ENCODE measurements around the gene GPR137B. TPM values are rescaled to one million over a fixed set of nuclear protein-coding genes. Genes with fewer than 3 reads are reported as not detected.

Gene GPR137B
- polyA plus RNA-seq, 1 donor from 2014 or later, result 8.2 TPM

DNA sequence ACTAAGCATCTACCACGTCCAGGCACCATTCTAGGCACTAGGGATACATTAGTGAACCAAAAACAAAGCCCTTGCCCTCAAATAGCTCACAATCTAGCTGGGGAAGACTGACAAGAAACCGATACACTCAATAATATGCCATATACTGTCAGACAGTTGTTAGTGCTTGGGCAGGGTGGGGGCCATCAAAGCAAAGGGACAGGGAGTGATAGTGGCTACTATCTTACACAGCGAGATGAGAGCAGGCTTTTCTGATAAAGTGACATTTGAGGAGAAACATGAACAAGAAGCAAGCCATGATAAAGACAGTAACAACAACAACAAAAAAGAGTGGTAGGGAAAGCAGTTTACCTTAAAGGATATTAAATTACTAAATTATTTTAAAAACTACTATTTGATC is 98.3 kb downstream of the GPR137B start:
- no peak overlapping the region for H2AFZ ChIP-seq (ENCODE audit: low read depth, low read length)

DNA sequence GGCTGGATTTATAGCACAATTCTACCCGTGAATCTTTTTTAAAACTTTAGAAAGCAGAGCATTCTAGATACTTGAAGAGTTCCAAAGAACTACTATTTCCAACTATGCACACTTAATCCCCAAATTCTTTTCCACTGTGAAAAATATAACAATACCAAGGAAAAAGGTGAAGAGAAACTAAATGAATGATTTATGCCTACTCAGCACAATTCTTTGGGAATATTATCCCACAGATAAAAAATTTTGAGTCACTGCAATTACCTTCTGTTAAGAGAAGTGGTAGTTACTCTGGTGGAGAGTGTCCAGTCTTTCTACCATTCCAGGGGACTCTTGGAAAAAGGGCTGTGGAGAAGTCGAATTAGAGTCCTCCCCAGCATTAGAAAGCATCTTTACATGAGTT is 100.2 kb downstream of the GPR137B start:
- H4K20me1 ChIP-seq (ENCODE audit: insufficient read depth), result no peaks in the 10 kb centered on the region
- H2AFZ ChIP-seq (ENCODE audit: low read depth, low read length), result no peak overlapping the region
- H3K9ac ChIP-seq (ENCODE audit: low read length), result no peak overlapping the region
- H3K27ac ChIP-seq (ENCODE audit: low read length), result no peak overlapping the region
- no peaks in the 10 kb centered on the region for H3K9me2 ChIP-seq (ENCODE audit: insufficient read depth, low read length)
- H3K79me2 ChIP-seq (replicated peaks; ENCODE audit: insufficient read depth, low read length), result no peaks in the 10 kb centered on the region
- no peak overlapping the region for H3K4me2 ChIP-seq (ENCODE audit: low read length)
- H3K4me3 ChIP-seq (ENCODE audit: low read length), result no peak overlapping the region
- H3K36me3 ChIP-seq (ENCODE audit: insufficient read depth, low read length), result no peaks in the 10 kb centered on the region
- H3K27me3 ChIP-seq (ENCODE audit: insufficient read depth, low read depth, low read length), result no peaks in the 10 kb centered on the region
- H3F3A ChIP-seq (ENCODE audit: insufficient read depth, low read length, poor library complexity, severe bottlenecking), result no peaks in the 10 kb centered on the region
- no peaks in the 10 kb centered on the region for H3K9me3 ChIP-seq (ENCODE audit: low read length)
- TF ChIP-seq POLR2AphosphoS5 (IDR thresholded peaks at IDR 0.05), result no peak
- TF ChIP-seq, protein P1, sequence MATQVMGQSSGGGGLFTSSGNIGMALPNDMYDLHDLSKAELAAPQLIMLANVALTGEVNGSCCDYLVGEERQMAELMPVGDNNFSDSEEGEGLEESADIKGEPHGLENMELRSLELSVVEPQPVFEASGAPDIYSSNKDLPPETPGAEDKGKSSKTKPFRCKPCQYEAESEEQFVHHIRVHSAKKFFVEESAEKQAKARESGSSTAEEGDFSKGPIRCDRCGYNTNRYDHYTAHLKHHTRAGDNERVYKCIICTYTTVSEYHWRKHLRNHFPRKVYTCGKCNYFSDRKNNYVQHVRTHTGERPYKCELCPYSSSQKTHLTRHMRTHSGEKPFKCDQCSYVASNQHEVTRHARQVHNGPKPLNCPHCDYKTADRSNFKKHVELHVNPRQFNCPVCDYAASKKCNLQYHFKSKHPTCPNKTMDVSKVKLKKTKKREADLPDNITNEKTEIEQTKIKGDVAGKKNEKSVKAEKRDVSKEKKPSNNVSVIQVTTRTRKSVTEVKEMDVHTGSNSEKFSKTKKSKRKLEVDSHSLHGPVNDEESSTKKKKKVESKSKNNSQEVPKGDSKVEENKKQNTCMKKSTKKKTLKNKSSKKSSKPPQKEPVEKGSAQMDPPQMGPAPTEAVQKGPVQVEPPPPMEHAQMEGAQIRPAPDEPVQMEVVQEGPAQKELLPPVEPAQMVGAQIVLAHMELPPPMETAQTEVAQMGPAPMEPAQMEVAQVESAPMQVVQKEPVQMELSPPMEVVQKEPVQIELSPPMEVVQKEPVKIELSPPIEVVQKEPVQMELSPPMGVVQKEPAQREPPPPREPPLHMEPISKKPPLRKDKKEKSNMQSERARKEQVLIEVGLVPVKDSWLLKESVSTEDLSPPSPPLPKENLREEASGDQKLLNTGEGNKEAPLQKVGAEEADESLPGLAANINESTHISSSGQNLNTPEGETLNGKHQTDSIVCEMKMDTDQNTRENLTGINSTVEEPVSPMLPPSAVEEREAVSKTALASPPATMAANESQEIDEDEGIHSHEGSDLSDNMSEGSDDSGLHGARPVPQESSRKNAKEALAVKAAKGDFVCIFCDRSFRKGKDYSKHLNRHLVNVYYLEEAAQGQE (IDR thresholded peaks at IDR 0.05; ENCODE audit: borderline replicate concordance), result no peak

More for the DNA sequence above, 98.3 kb downstream of the GPR137B start:
- Histone ChIP-seq H3K27ac (ENCODE audit: low read length) (no peak overlapping the region), H3K9ac (ENCODE audit: low read length) (no peak overlapping the region), H4K20me1 (ENCODE audit: insufficient read depth) (no peaks in the 10 kb centered on the region), H3K79me2 (replicated peaks; ENCODE audit: insufficient read depth, low read length) (no peaks in the 10 kb centered on the region), H3K4me2 (ENCODE audit: low read length) (no peak overlapping the region), H3K36me3 (ENCODE audit: insufficient read depth, low read length) (no peaks in the 10 kb centered on the region), H3F3A (ENCODE audit: insufficient read depth, low read length, poor library complexity, severe bottlenecking) (no peaks in the 10 kb centered on the region), H3K27me3 (ENCODE audit: insufficient read depth, low read depth, low read length) (no peaks in the 10 kb centered on the region), H3K4me3 (ENCODE audit: low read length) (no peak overlapping the region), H3K9me2 (ENCODE audit: insufficient read depth, low read length) (no peaks in the 10 kb centered on the region), H3K9me3 (ENCODE audit: low read length) (no peaks in the 10 kb centered on the region)
- no peak for TF ChIP-seq RAD21 (conservative IDR thresholded peaks at IDR 0.05)
- no peak for TF ChIP-seq POLR2AphosphoS5 (IDR thresholded peaks at IDR 0.05)
- TF ChIP-seq, protein P1 (IDR thresholded peaks at IDR 0.05; ENCODE audit: borderline replicate concordance), result no peak
- TF ChIP-seq TAF1 (IDR thresholded peaks at IDR 0.05; ENCODE audit: low read depth), result no peak
- TF ChIP-seq MXI1 (conservative IDR thresholded peaks at IDR 0.05; ENCODE audit: poor library complexity, severe bottlenecking), result no peak
- TF ChIP-seq SMC3 (conservative IDR thresholded peaks at IDR 0.05; ENCODE audit: poor library complexity), result no peak
- no peak for TF ChIP-seq EP300 (conservative IDR thresholded peaks at IDR 0.05; ENCODE audit: poor library complexity, severe bottlenecking)
- TF ChIP-seq, protein P2, sequence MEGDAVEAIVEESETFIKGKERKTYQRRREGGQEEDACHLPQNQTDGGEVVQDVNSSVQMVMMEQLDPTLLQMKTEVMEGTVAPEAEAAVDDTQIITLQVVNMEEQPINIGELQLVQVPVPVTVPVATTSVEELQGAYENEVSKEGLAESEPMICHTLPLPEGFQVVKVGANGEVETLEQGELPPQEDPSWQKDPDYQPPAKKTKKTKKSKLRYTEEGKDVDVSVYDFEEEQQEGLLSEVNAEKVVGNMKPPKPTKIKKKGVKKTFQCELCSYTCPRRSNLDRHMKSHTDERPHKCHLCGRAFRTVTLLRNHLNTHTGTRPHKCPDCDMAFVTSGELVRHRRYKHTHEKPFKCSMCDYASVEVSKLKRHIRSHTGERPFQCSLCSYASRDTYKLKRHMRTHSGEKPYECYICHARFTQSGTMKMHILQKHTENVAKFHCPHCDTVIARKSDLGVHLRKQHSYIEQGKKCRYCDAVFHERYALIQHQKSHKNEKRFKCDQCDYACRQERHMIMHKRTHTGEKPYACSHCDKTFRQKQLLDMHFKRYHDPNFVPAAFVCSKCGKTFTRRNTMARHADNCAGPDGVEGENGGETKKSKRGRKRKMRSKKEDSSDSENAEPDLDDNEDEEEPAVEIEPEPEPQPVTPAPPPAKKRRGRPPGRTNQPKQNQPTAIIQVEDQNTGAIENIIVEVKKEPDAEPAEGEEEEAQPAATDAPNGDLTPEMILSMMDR (IDR thresholded peaks at IDR 0.05; ENCODE audit: poor library complexity, severe bottlenecking), result no peak
- TF ChIP-seq EZH2 (IDR thresholded peaks at IDR 0.05; ENCODE audit: borderline replicate concordance, insufficient read depth, low read length, poor library complexity, severe bottlenecking), result no peak
